ENCODE results near the gene CNPY3. TPM values are rescaled to one million over a fixed set of nuclear protein-coding genes. Genes with fewer than 3 reads are reported as not detected.

CNPY3 gene
- polyA plus RNA-seq, 1 donor (not counting 4 experiments of a cell fraction or from before 2014, with no cell fraction given): 19.7 TPM

GRCh38 chr6:42962096-42962495 is 32.8 kb downstream of the CNPY3 start:
- Histone ChIP-seq H3K9me3 (ENCODE audit: control insufficient read depth, low read depth, low read length) (no peaks in the 10 kb centered on the region), H3K4me2 (ENCODE audit: control insufficient read depth, extremely low read depth, insufficient read depth, low read depth, low read length) (no peak overlapping the region), H3K9me1 (ENCODE audit: control insufficient read depth, extremely low read depth, insufficient read depth, low read length) (no peaks in the 10 kb centered on the region), H3K27me3 (ENCODE audit: control insufficient read depth, extremely low read depth, insufficient read depth, low read length) (no peaks in the 10 kb centered on the region), H3K4me1 (ENCODE audit: control insufficient read depth, extremely low read depth, insufficient read depth, low read length) (peaks cover 9% of the 10 kb centered on the region), H3K9ac (ENCODE audit: control insufficient read depth, extremely low read depth, insufficient read depth, low read length) (no peak overlapping the region), H3K27ac (ENCODE audit: control insufficient read depth, insufficient read depth, low read length) (no peak overlapping the region), H3K79me2 (ENCODE audit: control insufficient read depth, insufficient read depth, low read length) (no peaks in the 10 kb centered on the region), H2AFZ (ENCODE audit: control insufficient read depth, low read length) (no peak overlapping the region), H4K20me1 (ENCODE audit: control insufficient read depth, extremely low read depth, insufficient read depth, low read length) (no peaks in the 10 kb centered on the region), H3K4me3 (ENCODE audit: control insufficient read depth in 2 of 3, extremely low read depth in 1 of 3, insufficient read depth in 2 of 3, low read depth in 1 of 3, low read length in 3 of 3) (no peak overlapping the region), H3K36me3 (ENCODE audit: control insufficient read depth in 2 of 2, extremely low read depth in 1 of 2, insufficient read depth in 2 of 2, low read length in 2 of 2) (peaks cover 7 to 16% of the 10 kb centered on the region in 2 experiments)
- TF ChIP-seq EZH2 (IDR thresholded peaks at IDR 0.05; ENCODE audit: low read length): no peak
- no peak for TF ChIP-seq CTCF (optimal IDR thresholded peaks at IDR 0.05 in 1 of 3, IDR thresholded peaks at IDR 0.05 in 1 of 3, conservative IDR thresholded peaks at IDR 0.05 in 1 of 3; ENCODE audit: extremely low read depth in 1 of 3, insufficient read depth in 2 of 3, low read length in 3 of 3)
- no peak for DNase-seq (ENCODE audit: low read depth, low spot score)
- dilution Hi-C loops (cut with MboI; ENCODE audit: extremely low pct_ligation_motif_present, low sequenced_read_pairs): no loop called here
- no peak for FAIRE-seq

GRCh38 chr6:42962502-42963178 is 33.4 kb downstream of the CNPY3 start:
- dilution Hi-C loops (cut with MboI; ENCODE audit: extremely low pct_ligation_motif_present, low sequenced_read_pairs): no loop called here
- no peak for FAIRE-seq
- no peaks in the 10 kb centered on the region for H3K9me3 ChIP-seq (ENCODE audit: control insufficient read depth, low read depth, low read length)

More at GRCh38 chr6:42962502-42963178, 33.4 kb downstream of the CNPY3 start:
- Histone ChIP-seq H2AFZ (ENCODE audit: control insufficient read depth, low read length) (no peak overlapping the region), H4K20me1 (ENCODE audit: control insufficient read depth, extremely low read depth, insufficient read depth, low read length) (no peaks in the 10 kb centered on the region), H3K27ac (ENCODE audit: control insufficient read depth, insufficient read depth, low read length) (no peak overlapping the region), H3K79me2 (ENCODE audit: control insufficient read depth, insufficient read depth, low read length) (no peaks in the 10 kb centered on the region), H3K36me3 (ENCODE audit: control insufficient read depth in 2 of 2, extremely low read depth in 1 of 2, insufficient read depth in 2 of 2, low read length in 2 of 2) (peaks cover 7 to 22% of the 10 kb centered on the region in 2 experiments), H3K4me1 (ENCODE audit: control insufficient read depth, extremely low read depth, insufficient read depth, low read length) (peaks cover 9% of the 10 kb centered on the region), H3K27me3 (ENCODE audit: control insufficient read depth, extremely low read depth, insufficient read depth, low read length) (no peaks in the 10 kb centered on the region), H3K9ac (ENCODE audit: control insufficient read depth, extremely low read depth, insufficient read depth, low read length) (no peak overlapping the region), H3K4me2 (ENCODE audit: control insufficient read depth, extremely low read depth, insufficient read depth, low read depth, low read length) (no peak overlapping the region), H3K4me3 (ENCODE audit: control insufficient read depth in 2 of 3, extremely low read depth in 1 of 3, insufficient read depth in 2 of 3, low read depth in 1 of 3, low read length in 3 of 3) (no peak overlapping the region), H3K9me1 (ENCODE audit: control insufficient read depth, extremely low read depth, insufficient read depth, low read length) (no peaks in the 10 kb centered on the region)
- TF ChIP-seq CTCF (optimal IDR thresholded peaks at IDR 0.05 in 1 of 3, IDR thresholded peaks at IDR 0.05 in 1 of 3, conservative IDR thresholded peaks at IDR 0.05 in 1 of 3; ENCODE audit: extremely low read depth in 1 of 3, insufficient read depth in 2 of 3, low read length in 3 of 3) (no peak), EZH2 (IDR thresholded peaks at IDR 0.05; ENCODE audit: low read length) (no peak)
- no peak for DNase-seq (ENCODE audit: low read depth, low spot score)

All from keratinocyte (primary cell).